A549 (cell line): ENCODE data around the gene BCR.

ENCODE experiments used
- CTCF ChIP-seq: fragments of >200 bp; sonication (Bioruptor Twin); formaldehyde crosslinking; IDR thresholded peaks from 3 replicates; pipeline ENCODE4 v1.5.1; 2016
- ELK1 ChIP-seq: fragments of 150-350 bp; IDR thresholded peaks from 2 replicates; pipeline ENCODE4 v1.6.1; 2014; ENCODE audit warnings: low read depth, mild to moderate bottlenecking, low read length
- KDM1A ChIP-seq: fragments of 200-600 bp; sonication (generic); IDR thresholded peaks from 2 replicates; pipeline ENCODE4 v1.6.1; 2016; ENCODE audit warnings: low read depth, mild to moderate bottlenecking
- NPAS2 ChIP-seq: fragments of 250-450 bp; sonication (Bioruptor Pico); IDR thresholded peaks from 2 replicates; pipeline ENCODE4 v1.8.0; 2022; ENCODE audit warnings: mild to moderate bottlenecking, moderate library complexity, borderline replicate concordance
- POLR2A ChIP-seq: IDR thresholded peaks from 2 replicates; pipeline ENCODE4 v1.6.1; 2012; ENCODE audit warnings: mild to moderate bottlenecking, low read length
- REST ChIP-seq: fragments of 200-600 bp; sonication (generic); IDR thresholded peaks from 2 replicates; pipeline ENCODE4 v1.6.1; 2016; ENCODE audit warnings: antibody characterized with exemption, mild to moderate bottlenecking, moderate library complexity
- RFX5 ChIP-seq: fragments of 450-650 bp; IDR thresholded peaks from 2 replicates; pipeline ENCODE4 v1.7.1; 2014; ENCODE audit warnings: antibody characterized with exemption, mild to moderate bottlenecking, moderate library complexity
- SMC3 ChIP-seq: fragments of >200 bp; sonication (Bioruptor Twin); formaldehyde crosslinking; IDR thresholded peaks from 3 replicates; pipeline ENCODE4 v1.6.1; 2018; ENCODE audit warnings: inconsistent platforms
- TP53 ChIP-seq: fragments of 250-450 bp; sonication (Bioruptor Pico); IDR thresholded peaks from 2 replicates; pipeline ENCODE4 v1.5.0; 2021; ENCODE audit warnings: mild to moderate bottlenecking, moderate library complexity

GRCh38 chr22:23268139-23268712 is 87.9 kb downstream of the BCR start:
- TF ChIP-seq POLR2A (no peak), TP53 (CRISPR knock-in tag) (no peak), CTCF (no peak), NPAS2 (CRISPR knock-in tag) (no peak), REST (no peak), SMC3 (no peak), ELK1 (no peak), RFX5 (no peak), KDM1A (no peak)
